HTR-8/SVneo (cell line): Measurements from ENCODE around the gene ZSWIM1.
"Not testable (repeated sequence)": the region's sequence is repeated elsewhere in the genome, so short reads cannot be mapped to it uniquely, and the experiment has no call there.

Experiments
- DNase-seq: peaks from one replicate; pipeline ENCODE4 v3.0.0; 2011; ENCODE audit warnings: low spot score, mixed read lengths; ENCODE audit not compliant: insufficient read length
- FAIRE-seq: peaks from 2 replicates; lab custom pipeline; 2011; peaks lifted over from hg19 to GRCh38; lab: Jason Lieb, UNC

ZSWIM1 gene

GRCh38 chr20:45852326-45852725 is 28.7 kb upstream of the ZSWIM1 start:
- FAIRE-seq (no peak), DNase-seq (no peak)

- FAIRE-seq (no peak), DNase-seq (no peak)
Measured at GRCh38 chr20:45853484-45853883, 27.5 kb upstream of the ZSWIM1 start.

- DNase-seq, result peak; percentile 100
- FAIRE-seq, result peak; percentile 98
Measured at GRCh38 chr20:45857114-45857881, 23.7 kb upstream of the ZSWIM1 start, which contains the start of the genes ACOT8 and ZSWIM3. TSS of gene ACOT8 (minus strand) at chr20:45857392. CDS start at chr20:45857315, 77 bp downstream. TSS of gene ZSWIM3 (plus strand) at chr20:45857614. CDS start at chr20:45857826, 212 bp downstream.

- no peak for FAIRE-seq
- no peak for DNase-seq
Measured at GRCh38 chr20:45857882-45858216, 23.2 kb upstream of the ZSWIM1 start.

GRCh38 chr20:45859916-45860315 is 21.1 kb upstream of the ZSWIM1 start:
- FAIRE-seq (no peak), DNase-seq (no peak)

GRCh38 chr20:45860560-45861220 is 20.3 kb upstream of the ZSWIM1 start:
- FAIRE-seq, result no peak
- no peak for DNase-seq

- no peak for FAIRE-seq
- DNase-seq, result no peak
Measured at GRCh38 chr20:45861221-45862075, 19.6 kb upstream of the ZSWIM1 start.

GRCh38 chr20:45863543-45864470 is 17.2 kb upstream of the ZSWIM1 start:
- DNase-seq (no peak), FAIRE-seq (no peak)

GRCh38 chr20:45866454-45866853 is 14.6 kb upstream of the ZSWIM1 start:
- FAIRE-seq (no peak), DNase-seq (no peak)

- DNase-seq (no peak), FAIRE-seq (peak; percentile 69)
Measured at GRCh38 chr20:45867136-45867818, 13.8 kb upstream of the ZSWIM1 start.

GRCh38 chr20:45867819-45868176 is 13.2 kb upstream of the ZSWIM1 start:
- DNase-seq, result no peak
- FAIRE-seq, result peak; percentile 36

GRCh38 chr20:45872626-45873025 is 8.4 kb upstream of the ZSWIM1 start:
- FAIRE-seq, result peak; percentile 51

GRCh38 chr20:45873409-45874103 is 7.5 kb upstream of the ZSWIM1 start:
- FAIRE-seq (no peak), DNase-seq (no peak)

More at GRCh38 chr20:45872626-45873025, 8.4 kb upstream of the ZSWIM1 start:
- no peak for DNase-seq

- not testable (repeated sequence) for DNase-seq, FAIRE-seq
Measured at GRCh38 chr20:45874104-45874481, 6.9 kb upstream of the ZSWIM1 start.

- DNase-seq (no peak), FAIRE-seq (no peak)
Measured at GRCh38 chr20:45874576-45874975, 6.5 kb upstream of the ZSWIM1 start.

- DNase-seq, result no peak
- peak; percentile 16 for FAIRE-seq
Measured at GRCh38 chr20:45878076-45878761, 2.8 kb upstream of the ZSWIM1 start.

GRCh38 chr20:45882469-45883099 is 1.6 kb downstream of the ZSWIM1 start:
- no peak for FAIRE-seq

GRCh38 chr20:45883100-45883469 is 2.1 kb downstream of the ZSWIM1 start:
- DNase-seq, result no peak
- no peak for FAIRE-seq

More at GRCh38 chr20:45882469-45883099, 1.6 kb downstream of the ZSWIM1 start:
- DNase-seq, result no peak
